Right forelimb (tissue), 1 donor: ENCODE results near the gene SLAMF8.

Experiments
- DNase-seq: peaks from one replicate; pipeline ENCODE4 v3.0.0-alpha.2; 2018

Gene SLAMF8

DNA sequence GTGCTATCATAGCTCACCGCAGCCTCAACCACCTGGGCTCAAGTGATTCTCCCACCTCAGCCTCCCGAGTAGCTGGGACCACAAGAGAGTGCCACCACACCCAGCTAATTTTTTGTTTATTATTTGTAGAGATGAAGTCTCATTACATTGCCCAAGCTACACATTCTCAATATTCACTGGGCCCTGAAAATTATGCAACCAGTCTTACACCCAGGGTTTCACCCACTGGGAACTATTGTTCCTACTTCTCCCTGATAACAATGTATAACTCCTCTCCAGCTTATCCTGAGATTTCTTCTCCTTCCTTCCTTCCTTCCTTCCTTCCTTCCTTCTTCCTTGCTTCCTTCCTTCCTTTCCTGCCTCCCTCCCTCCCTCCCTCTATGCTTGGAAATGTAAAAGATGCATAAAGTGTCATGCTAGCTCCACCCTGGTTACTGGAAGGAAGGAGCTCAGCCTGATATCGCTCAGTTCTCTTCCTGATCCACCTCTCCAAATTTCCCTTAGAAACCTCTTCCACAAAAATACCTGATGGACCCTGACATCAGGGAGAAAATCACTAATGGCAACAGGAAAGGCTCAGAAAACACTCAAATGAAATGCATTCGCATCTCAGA, 47.0 kb downstream of the SLAMF8 start:
- DNase-seq = no peak

- no peak for DNase-seq
Measured at GRCh38 chr1:159877695-159878444, 51.2 kb downstream of the SLAMF8 start.

DNA sequence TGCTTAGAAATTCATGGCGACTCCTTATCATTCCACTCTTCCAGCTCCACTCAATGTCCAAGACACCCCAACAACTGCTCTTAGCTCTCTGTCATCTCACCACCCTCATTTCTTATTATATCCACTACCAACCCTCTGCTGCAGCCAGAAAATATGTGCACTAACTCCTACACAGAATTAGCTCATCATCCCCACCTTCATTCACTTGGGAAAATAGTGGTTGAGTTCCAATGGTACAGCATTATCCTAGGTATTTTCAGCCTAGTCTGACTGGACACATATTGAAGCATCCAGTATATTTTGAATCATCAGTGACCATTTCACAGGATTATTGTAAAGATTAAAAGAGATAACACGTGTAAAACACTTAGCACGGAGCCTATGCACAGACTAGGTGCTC, 52.5 kb downstream of the SLAMF8 start:
- no peak for DNase-seq

GRCh38 chr1:159879977-159880376, 53.3 kb downstream of the SLAMF8 start:
- DNase-seq = no peak

DNA sequence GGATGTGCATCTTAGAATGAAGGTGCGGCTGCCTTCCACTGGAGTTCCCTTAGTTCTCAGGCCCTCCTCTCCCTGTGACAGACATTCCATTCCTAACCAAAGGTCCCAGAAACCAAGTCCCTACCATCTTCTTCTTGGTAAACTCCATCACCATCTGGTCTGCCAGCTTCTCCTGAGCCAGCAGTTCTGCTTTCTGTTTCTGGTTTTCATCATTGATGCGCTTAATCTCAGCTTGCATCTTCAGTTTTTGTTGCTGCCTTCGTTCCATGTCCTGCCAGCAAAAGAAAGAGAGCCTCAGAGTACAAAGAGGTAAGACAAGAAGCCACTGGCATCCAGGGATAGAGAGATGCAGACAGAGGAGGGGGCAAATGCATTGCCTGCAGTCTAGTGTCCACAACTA, 53.8 kb downstream of the SLAMF8 start:
- no peak for DNase-seq

- DNase-seq = no peak
Measured at GRCh38 chr1:159881622-159882526, 55.2 kb downstream of the SLAMF8 start.

- DNase-seq = no peak
Measured at GRCh38 chr1:159882527-159882862, 55.8 kb downstream of the SLAMF8 start.

GRCh38 chr1:159883134-159883533, 56.5 kb downstream of the SLAMF8 start:
- no peak for DNase-seq

GRCh38 chr1:159884296-159884695, 57.6 kb downstream of the SLAMF8 start:
- DNase-seq = no peak
